IPS DF 19.7 (cell line): ENCODE data around the gene KAZN.
A peak's percentile ranks its signal among the peaks of the same experiment; 100 is the strongest.

Experiments used
- DNase-seq: peaks from one replicate; pipeline ENCODE4 v3.0.0-alpha.2; 2013; ENCODE audit warnings: low read depth, low spot score

The KAZN gene

GRCh38 chr1:14712136-14712535, 113.7 kb downstream of the KAZN start:
- no peak for DNase-seq

- DNase-seq, result no peak
Measured at GRCh38 chr1:14713077-14713476, 114.6 kb downstream of the KAZN start.

- DNase-seq, result no peak
Measured at GRCh38 chr1:14715266-14715665, 116.8 kb downstream of the KAZN start.

- no peak for DNase-seq
Measured at GRCh38 chr1:14715802-14716201, 117.3 kb downstream of the KAZN start.

GRCh38 chr1:14716474-14716873, 118.0 kb downstream of the KAZN start:
- no peak for DNase-seq

DNA sequence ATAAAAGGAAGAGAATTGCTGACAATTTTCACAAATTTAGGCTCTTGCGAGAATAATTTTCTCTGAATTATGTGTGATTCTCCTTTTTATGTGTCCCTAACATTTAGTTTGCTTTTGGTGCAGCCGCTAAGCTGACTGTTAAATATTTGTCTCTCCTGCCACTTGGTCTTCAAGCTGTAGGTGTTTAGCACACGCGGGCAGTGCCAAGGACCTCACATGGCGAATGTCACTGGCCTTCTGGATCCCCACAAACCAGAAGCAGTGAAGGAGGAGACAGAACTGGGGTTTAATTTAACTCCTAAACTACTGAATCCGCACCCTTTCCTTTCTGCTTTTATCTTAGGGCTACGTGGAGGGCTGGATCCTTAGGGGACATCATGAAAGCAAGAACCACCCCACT, 120.0 kb downstream of the KAZN start:
- DNase-seq, result no peak

DNA sequence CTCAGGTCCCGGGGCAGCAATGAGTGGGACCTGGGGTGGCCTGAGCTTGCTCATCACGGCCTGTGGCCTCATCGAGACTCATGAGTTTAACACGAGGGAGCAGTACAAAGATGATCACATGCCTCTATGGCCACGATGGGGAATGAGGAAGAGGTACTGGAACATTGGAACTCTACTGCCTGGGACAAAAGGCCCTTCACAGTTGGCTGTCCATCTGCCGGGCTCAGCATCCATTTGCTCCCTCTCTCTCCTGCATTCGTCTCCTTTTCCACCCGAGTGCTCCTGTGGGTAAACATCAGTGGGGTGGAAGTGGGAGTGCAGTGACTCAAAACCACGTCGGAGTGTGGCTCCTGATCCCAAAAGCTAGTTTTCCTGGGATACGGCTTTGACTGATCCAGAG, 124.9 kb downstream of the KAZN start:
- no peak for DNase-seq

GRCh38 chr1:14724246-14724645, 125.8 kb downstream of the KAZN start:
- DNase-seq, result no peak

DNA sequence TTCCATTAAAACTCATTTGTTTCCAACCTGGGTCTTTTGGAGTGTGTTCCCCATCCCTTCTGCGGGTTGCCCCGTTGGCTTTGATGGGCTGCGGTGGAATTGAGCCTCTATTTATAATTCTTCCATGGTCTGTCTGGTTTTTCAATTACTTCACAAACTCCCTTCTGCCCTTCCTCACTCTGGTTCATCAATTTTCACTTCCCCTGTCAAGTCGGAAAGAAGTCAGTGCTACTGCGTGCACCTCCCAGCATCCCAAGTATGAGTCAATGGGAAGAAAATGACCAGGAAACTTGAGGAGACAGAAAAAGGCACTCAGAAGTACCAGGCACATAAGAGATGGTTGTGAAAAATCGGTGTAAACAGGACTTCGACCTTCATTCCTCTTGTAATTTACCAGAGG, 126.2 kb downstream of the KAZN start:
- no peak for DNase-seq

- DNase-seq, result no peak
Measured at GRCh38 chr1:14725238-14725637, 126.8 kb downstream of the KAZN start.

- no peak for DNase-seq
Measured at GRCh38 chr1:14725695-14726094, 127.2 kb downstream of the KAZN start.

DNA sequence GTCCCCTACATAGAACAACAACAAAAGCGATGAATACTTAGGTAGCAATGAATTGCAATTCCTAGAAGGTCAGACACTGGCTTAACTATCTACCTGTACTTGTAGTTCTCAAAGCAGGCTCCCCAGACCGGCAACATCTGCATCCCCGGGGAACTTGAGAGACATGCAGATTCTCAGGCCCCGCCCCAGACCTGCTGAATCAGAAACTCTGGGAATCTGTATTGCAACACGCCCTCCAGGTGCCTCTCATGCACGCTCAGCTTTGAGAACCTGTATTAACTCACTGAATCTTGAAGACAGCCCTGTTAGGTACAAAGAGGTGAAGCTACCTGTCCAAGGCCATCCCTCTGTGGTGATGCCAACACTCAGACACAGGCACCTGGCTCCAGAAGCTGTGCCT, 128.1 kb downstream of the KAZN start:
- DNase-seq, result no peak

DNA sequence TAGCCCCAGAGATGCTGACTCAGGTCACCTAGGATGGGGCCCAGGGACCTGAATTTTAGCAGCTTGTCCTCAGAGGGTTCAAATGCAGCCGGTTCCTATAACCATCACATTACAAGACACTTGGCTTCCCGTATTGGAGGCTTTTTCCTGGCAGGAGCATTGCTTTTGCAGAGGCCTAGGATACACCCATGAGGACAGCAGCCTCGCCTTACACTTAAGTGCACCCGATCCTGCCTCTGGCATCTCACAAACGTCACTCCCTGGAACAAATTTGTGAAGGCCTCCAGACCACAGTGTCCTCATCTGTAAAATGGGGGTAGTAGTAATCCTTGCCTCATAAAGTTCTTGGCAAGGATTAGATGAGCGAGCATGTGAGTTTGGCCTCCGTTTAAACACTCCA, 130.0 kb downstream of the KAZN start:
- no peak for DNase-seq

DNA sequence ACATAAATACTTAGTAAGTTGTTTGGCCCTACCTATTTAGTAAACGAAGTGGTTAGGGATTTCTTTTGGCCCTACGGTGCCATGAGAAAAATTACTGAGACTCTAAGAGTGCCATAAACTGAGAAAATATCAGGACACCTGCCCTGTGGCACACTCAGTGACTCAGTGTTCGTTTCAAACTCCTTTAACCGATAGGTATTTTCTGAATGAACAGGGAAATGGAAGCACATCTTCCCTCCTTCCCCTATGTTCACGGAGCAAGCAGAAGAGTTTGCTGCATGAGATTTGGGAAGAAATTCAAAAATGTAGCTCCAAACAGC, 134.2 kb downstream of the KAZN start:
- no peak for DNase-seq

- DNase-seq, result peak; percentile 80
Measured at GRCh38 chr1:14733048-14733778, 134.7 kb downstream of the KAZN start.

GRCh38 chr1:14733779-14734140, 135.3 kb downstream of the KAZN start:
- no peak for DNase-seq

DNA sequence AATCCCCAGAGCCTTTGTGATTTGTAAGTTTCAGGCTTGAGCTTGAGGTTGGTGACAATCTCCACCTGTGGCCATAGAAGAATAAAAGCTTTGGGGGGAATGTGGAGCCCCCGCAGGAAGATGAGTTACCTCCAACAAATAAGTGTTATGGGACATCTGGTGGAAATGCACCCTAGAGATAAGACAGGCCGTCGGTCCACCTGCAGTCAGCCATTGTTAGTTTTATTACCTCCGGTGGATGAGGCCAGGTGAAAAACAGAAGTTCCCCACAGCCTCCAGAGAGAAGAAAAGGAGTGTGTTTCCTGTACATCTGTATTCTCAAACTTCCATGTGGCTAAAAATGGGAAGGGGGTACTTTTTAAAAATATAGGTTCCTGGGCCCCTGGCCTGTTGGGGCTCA, 137.4 kb downstream of the KAZN start:
- no peak for DNase-seq

GRCh38 chr1:14737561-14738094, 139.1 kb downstream of the KAZN start:
- no peak for DNase-seq

- DNase-seq, result no peak
Measured at GRCh38 chr1:14738235-14738634, 139.8 kb downstream of the KAZN start.

GRCh38 chr1:14738647-14739046, 140.2 kb downstream of the KAZN start:
- no peak for DNase-seq

- no peak for DNase-seq
Measured at GRCh38 chr1:14739082-14739832, 140.8 kb downstream of the KAZN start.

- no peak for DNase-seq
Measured at GRCh38 chr1:14740016-14740415, 141.5 kb downstream of the KAZN start.

- no peak for DNase-seq
Measured at GRCh38 chr1:14741082-14741481, 142.6 kb downstream of the KAZN start.
